HepG2 (cell line): ENCODE results near the gene ANKRD22. TPM values are rescaled to one million over a fixed set of nuclear protein-coding genes. Genes with fewer than 3 reads are reported as not detected.

Source experiments
- ATAC-seq: fragments of 200-7000 bp; cut with Tn5 transposase; 3 replicates; pipeline ENCODE4 v1.9.1; 2020; ENCODE audit warnings: mild to moderate bottlenecking, moderate library complexity
- BruUV-seq: library from RNA; stranded (reverse); fragments of 400-500 nt; replicated peaks from 2 replicates; lab custom pipeline; 2021; lab: Mats Ljungman, UMichigan
- CTCF ChIA-PET: fragments of 300-600 bp; formaldehyde crosslinking; extraction: SDS; loops from one replicate; lab custom pipeline; 2021; ENCODE audit warnings: low total read pairs, inconsistent platforms, low intra/inter-chr PET ratio; lab: Yijun Ruan, JAX
- POLR2A ChIA-PET: fragments of 350-600 bp; sonication (Branson Sonifier 250); formaldehyde crosslinking; loops from one replicate; lab custom pipeline; 2020; ENCODE audit warnings: antibody characterized with exemption, inconsistent platforms; lab: Yijun Ruan, JAX
- DNase-seq: peaks from one replicate; pipeline ENCODE4 v3.0.0-alpha.2; 2015; ENCODE audit warnings: low spot score
- FAIRE-seq: peaks from 3 replicates; lab custom pipeline; 2011; peaks lifted over from hg19 to GRCh38; lab: Jason Lieb, UNC
- H2AFZ ChIP-seq: one replicate; pipeline ENCODE4 v1.6.1; 2011; ENCODE audit warnings: low read length, inconsistent platforms
- H3K27ac ChIP-seq: fragments of 300-600 bp; 3 replicates; pipeline ENCODE4 v1.8.0; 2011; ENCODE audit warnings: mixed run types, mild to moderate bottlenecking, mixed read lengths, low read length, inconsistent platforms; ENCODE audit not compliant: insufficient read depth; ENCODE audit errors: extremely low read length
- H3K27me3 ChIP-seq, 2 experiments: fragments of 200-600 bp in 1 of 2; 2 replicates in 1 of 2; 3 replicates in 1 of 2; pipeline versions ENCODE4 v1.6.0 to v1.8.0; 2011; ENCODE audit warnings: low read length in 2 of 2, mild to moderate bottlenecking in 2 of 2, moderate library complexity in 2 of 2, inconsistent platforms in 1 of 2; ENCODE audit not compliant: insufficient read depth in 2 of 2, control insufficient read depth in 1 of 2
- H3K36me3 ChIP-seq, 2 experiments: fragments of 200-600 bp in 1 of 2; replicated peaks in 1 of 2; 2 replicates in 1 of 2; 3 replicates in 1 of 2; pipeline versions ENCODE4 v1.5.1 to v1.8.0; 2011; ENCODE audit warnings: low read length in 2 of 2, inconsistent platforms in 1 of 2; ENCODE audit not compliant: insufficient read depth in 2 of 2, control insufficient read depth in 1 of 2
- H3K4me1 ChIP-seq: 2 replicates; pipeline ENCODE4 v1.5.1; 2012; ENCODE audit warnings: low read length, inconsistent platforms; ENCODE audit not compliant: insufficient read depth
- H3K4me2 ChIP-seq: 2 replicates; pipeline ENCODE4 v1.6.0; 2011; ENCODE audit warnings: low read depth, low read length, inconsistent platforms
- H3K4me3 ChIP-seq, 3 experiments: fragments of 200-600 bp in 1 of 3; sonication (generic), shearing (Covaris generic) in 1 of 3; replicated peaks in 1 of 3; 2 replicates each; pipeline ENCODE4 v1.5.1; 2011 to 2016; ENCODE audit warnings: low read length in 3 of 3, inconsistent platforms in 2 of 3, low read depth in 2 of 3, mild to moderate bottlenecking in 2 of 3, control low read depth in 1 of 3, mixed read lengths in 1 of 3; ENCODE audit not compliant: insufficient read depth in 1 of 3
- H3K79me2 ChIP-seq: one replicate; pipeline ENCODE4 v1.6.1; 2011; ENCODE audit warnings: low read length, inconsistent platforms; ENCODE audit not compliant: insufficient read depth
- H3K9ac ChIP-seq: 2 replicates; pipeline ENCODE4 v1.6.0; 2011; ENCODE audit warnings: mild to moderate bottlenecking, low read depth, low read length, inconsistent platforms; ENCODE audit not compliant: insufficient read depth
- H3K9me3 ChIP-seq: 2 replicates; pipeline ENCODE4 v1.5.1; 2012; ENCODE audit warnings: mild to moderate bottlenecking, low read length
- H4K20me1 ChIP-seq: 2 replicates; pipeline ENCODE4 v1.6.0; 2011; ENCODE audit warnings: inconsistent platforms, mild to moderate bottlenecking, low read length, moderate library complexity; ENCODE audit not compliant: insufficient read depth
- BHLHE40 ChIP-seq: IDR thresholded peaks from 2 replicates; pipeline ENCODE4 v1.6.1; 2011; ENCODE audit warnings: low read length, improper control_type of control experiment
- NR2C2 ChIP-seq: sonication (generic); formaldehyde crosslinking; IDR thresholded peaks from 2 replicates; pipeline ENCODE4 v1.4.0; 2020; ENCODE audit warnings: missing genetic modification reagents, mild to moderate bottlenecking, moderate library complexity, borderline replicate concordance
- WGBS: methylation state at CpG from one replicate; pipeline ENCODE4 v1.1.6; 2017; ENCODE audit warnings: low lambda C conversion rate; 5-methylcytosine and 5-hydroxymethylcytosine counted together
- in situ Hi-C: cut with HindIII; loops from 2 replicates; pipeline ENCODE4 v1.10.0; 2017; ENCODE audit warnings: low pct_unique_long_range_greater_than_20kb; ENCODE audit not compliant: extremely low pct_ligation_motif_present
- intact Hi-C: fragments of 100-400 bp; cut with micrococcal nuclease; formaldehyde crosslinking; loops from one replicate; pipeline ENCODE4 v1.10.0; 2022; ENCODE audit not compliant: unreplicated experiment
- polyA plus RNA-seq, 8 experiments: library from polyadenylated mRNA; depleted of rRNA in 3 of 8; stranded (reverse) in 7 of 8; unstranded in 1 of 8; fragments of >200 nt; fragmentation: Illumina TruSeq in 4 of 8; extraction: Trizol in 4 of 8; gene quantifications; 2 replicates each; pipeline versions ENCODE4 v1.2.1 to v1.2.3, GENCODE V29; 2011 to 2016; ENCODE audit warnings: low read depth in 4 of 8, missing spikeins in 1 of 8, mixed read lengths in 1 of 8; ENCODE audit not compliant: insufficient read depth in 1 of 8
- total RNA-seq, 5 experiments: library from RNA; depleted of rRNA; stranded (reverse); fragments of >200 nt; fragmentation: Illumina TruSeq; extraction: Trizol; gene quantifications; 2 replicates each; pipeline ENCODE4 v1.2.3, GENCODE V29; 2016; ENCODE audit warnings: low read depth in 1 of 5
- TF ChIP-seq, protein P1 (sequence below): sonication (generic); formaldehyde crosslinking; IDR thresholded peaks from 2 replicates; pipeline ENCODE4 v1.4.0; 2020; ENCODE audit warnings: missing genetic modification reagents, borderline replicate concordance
- TF ChIP-seq, protein P2 (sequence below): sonication (generic); formaldehyde crosslinking; IDR thresholded peaks from 2 replicates; pipeline ENCODE4 v1.4.0; 2020; ENCODE audit warnings: missing genetic modification reagents
- TF ChIP-seq, protein P3 (sequence below): sonication (generic); formaldehyde crosslinking; IDR thresholded peaks from one replicate; pipeline ENCODE4 v1.5.1; 2020; ENCODE audit warnings: mild to moderate bottlenecking, missing genetic modification reagents; ENCODE audit errors: not compliant biosample characterization
- TF ChIP-seq, protein P4 (sequence below): sonication (generic); formaldehyde crosslinking; IDR thresholded peaks from 2 replicates; pipeline ENCODE4 v1.5.0; 2020; ENCODE audit warnings: mild to moderate bottlenecking, missing genetic modification reagents

The ANKRD22 gene
- total and polyA plus RNA-seq, 2 of the 13 experiments (the other 11 are each of a cell fraction or from before 2014, with no cell fraction given): not detected

DNA sequence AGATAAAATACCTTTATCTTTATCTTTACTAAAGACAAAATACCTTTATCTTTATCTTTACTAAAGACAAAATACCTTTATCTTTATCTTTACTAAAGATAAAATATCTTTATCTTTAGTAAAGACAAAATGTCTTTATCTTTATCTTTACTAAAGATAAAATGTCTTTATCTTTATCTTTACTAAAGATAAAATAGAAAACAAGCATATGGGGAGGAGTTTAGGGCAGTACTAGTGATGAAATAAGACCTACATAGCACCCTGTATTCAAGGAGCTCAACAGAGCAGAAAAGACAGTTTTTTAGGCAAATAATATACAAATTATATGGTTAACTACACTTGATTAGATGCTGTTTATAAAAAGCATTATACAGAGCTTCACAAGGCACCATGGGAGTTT, 19.3 kb downstream of the ANKRD22 start (continued):
- TF ChIP-seq, protein P1, sequence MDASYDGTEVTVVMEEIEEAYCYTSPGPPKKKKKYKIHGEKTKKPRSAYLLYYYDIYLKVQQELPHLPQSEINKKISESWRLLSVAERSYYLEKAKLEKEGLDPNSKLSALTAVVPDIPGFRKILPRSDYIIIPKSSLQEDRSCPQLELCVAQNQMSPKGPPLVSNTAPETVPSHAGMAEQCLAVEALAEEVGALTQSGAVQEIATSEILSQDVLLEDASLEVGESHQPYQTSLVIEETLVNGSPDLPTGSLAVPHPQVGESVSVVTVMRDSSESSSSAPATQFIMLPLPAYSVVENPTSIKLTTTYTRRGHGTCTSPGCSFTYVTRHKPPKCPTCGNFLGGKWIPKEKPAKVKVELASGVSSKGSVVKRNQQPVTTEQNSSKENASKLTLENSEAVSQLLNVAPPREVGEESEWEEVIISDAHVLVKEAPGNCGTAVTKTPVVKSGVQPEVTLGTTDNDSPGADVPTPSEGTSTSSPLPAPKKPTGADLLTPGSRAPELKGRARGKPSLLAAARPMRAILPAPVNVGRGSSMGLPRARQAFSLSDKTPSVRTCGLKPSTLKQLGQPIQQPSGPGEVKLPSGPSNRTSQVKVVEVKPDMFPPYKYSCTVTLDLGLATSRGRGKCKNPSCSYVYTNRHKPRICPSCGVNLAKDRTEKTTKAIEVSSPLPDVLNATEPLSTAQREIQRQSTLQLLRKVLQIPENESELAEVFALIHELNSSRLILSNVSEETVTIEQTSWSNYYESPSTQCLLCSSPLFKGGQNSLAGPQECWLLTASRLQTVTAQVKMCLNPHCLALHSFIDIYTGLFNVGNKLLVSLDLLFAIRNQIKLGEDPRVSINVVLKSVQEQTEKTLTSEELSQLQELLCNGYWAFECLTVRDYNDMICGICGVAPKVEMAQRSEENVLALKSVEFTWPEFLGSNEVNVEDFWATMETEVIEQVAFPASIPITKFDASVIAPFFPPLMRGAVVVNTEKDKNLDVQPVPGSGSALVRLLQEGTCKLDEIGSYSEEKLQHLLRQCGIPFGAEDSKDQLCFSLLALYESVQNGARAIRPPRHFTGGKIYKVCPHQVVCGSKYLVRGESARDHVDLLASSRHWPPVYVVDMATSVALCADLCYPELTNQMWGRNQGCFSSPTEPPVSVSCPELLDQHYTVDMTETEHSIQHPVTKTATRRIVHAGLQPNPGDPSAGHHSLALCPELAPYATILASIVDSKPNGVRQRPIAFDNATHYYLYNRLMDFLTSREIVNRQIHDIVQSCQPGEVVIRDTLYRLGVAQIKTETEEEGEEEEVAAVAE (CRISPR knock-in tag): no peak
- no peak for TF ChIP-seq BHLHE40
- TF ChIP-seq, protein P2, sequence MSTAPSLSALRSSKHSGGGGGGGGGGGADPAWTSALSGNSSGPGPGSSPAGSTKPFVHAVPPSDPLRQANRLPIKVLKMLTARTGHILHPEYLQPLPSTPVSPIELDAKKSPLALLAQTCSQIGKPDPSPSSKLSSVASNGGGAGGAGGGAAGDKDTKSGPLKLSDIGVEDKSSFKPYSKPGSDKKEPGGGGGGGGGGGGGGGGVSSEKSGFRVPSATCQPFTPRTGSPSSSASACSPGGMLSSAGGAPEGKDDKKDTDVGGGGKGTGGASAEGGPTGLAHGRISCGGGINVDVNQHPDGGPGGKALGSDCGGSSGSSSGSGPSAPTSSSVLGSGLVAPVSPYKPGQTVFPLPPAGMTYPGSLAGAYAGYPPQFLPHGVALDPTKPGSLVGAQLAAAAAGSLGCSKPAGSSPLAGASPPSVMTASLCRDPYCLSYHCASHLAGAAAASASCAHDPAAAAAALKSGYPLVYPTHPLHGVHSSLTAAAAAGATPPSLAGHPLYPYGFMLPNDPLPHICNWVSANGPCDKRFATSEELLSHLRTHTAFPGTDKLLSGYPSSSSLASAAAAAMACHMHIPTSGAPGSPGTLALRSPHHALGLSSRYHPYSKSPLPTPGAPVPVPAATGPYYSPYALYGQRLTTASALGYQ (CRISPR knock-in tag): no peak

DNA sequence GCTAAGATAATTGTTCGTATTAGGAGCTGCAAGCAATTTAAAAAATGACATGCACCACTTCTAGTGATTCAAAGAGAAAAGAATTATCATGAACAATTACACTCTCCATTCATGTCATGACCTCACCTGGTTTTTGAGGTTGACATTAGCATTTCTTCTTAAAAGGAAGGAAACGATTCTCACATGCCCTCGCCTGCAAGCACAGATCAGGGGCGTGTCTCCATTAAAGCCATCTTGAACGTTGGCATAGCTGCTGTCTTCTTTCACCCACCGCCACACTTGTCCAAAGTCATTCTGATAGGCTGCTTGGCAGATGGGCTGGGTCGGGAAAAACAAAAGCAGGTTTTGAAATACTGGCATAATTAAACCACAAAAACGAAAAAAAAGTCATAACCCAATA, 19.9 kb downstream of the ANKRD22 start:
- no peak overlapping the region for H3K4me2 ChIP-seq
- H2AFZ ChIP-seq: no peak overlapping the region
- H3K36me3 ChIP-seq: no peaks in the 10 kb centered on the region
- in situ Hi-C loops: loop anchor here (25.0 kb wide), 1 partner anchor 381 kb away; the partner anchor contains the start of gene CH25H
- no peaks in the 10 kb centered on the region for H3K79me2 ChIP-seq
- no peak overlapping the region for H3K9ac ChIP-seq
- BruUV-seq: no TSS peak
- no peak for DNase-seq
- H3K4me1 ChIP-seq: no peaks in the 10 kb centered on the region
- ATAC-seq: no peak
- no peaks in the 10 kb centered on the region for H3K9me3 ChIP-seq
- POLR2A ChIA-PET: no interaction called here
- FAIRE-seq: no peak
- intact Hi-C loops: no loop called here
- H3K4me3 ChIP-seq: no peak overlapping the region
- H3K27me3 ChIP-seq: no peaks in the 10 kb centered on the region
- 18% methylated on average over 8 of the region's 8 CpGs for WGBS
- CTCF ChIA-PET: no interaction called here
- no peak overlapping the region for H3K27ac ChIP-seq
- H4K20me1 ChIP-seq: no peaks in the 10 kb centered on the region
- TF ChIP-seq, protein P3, sequence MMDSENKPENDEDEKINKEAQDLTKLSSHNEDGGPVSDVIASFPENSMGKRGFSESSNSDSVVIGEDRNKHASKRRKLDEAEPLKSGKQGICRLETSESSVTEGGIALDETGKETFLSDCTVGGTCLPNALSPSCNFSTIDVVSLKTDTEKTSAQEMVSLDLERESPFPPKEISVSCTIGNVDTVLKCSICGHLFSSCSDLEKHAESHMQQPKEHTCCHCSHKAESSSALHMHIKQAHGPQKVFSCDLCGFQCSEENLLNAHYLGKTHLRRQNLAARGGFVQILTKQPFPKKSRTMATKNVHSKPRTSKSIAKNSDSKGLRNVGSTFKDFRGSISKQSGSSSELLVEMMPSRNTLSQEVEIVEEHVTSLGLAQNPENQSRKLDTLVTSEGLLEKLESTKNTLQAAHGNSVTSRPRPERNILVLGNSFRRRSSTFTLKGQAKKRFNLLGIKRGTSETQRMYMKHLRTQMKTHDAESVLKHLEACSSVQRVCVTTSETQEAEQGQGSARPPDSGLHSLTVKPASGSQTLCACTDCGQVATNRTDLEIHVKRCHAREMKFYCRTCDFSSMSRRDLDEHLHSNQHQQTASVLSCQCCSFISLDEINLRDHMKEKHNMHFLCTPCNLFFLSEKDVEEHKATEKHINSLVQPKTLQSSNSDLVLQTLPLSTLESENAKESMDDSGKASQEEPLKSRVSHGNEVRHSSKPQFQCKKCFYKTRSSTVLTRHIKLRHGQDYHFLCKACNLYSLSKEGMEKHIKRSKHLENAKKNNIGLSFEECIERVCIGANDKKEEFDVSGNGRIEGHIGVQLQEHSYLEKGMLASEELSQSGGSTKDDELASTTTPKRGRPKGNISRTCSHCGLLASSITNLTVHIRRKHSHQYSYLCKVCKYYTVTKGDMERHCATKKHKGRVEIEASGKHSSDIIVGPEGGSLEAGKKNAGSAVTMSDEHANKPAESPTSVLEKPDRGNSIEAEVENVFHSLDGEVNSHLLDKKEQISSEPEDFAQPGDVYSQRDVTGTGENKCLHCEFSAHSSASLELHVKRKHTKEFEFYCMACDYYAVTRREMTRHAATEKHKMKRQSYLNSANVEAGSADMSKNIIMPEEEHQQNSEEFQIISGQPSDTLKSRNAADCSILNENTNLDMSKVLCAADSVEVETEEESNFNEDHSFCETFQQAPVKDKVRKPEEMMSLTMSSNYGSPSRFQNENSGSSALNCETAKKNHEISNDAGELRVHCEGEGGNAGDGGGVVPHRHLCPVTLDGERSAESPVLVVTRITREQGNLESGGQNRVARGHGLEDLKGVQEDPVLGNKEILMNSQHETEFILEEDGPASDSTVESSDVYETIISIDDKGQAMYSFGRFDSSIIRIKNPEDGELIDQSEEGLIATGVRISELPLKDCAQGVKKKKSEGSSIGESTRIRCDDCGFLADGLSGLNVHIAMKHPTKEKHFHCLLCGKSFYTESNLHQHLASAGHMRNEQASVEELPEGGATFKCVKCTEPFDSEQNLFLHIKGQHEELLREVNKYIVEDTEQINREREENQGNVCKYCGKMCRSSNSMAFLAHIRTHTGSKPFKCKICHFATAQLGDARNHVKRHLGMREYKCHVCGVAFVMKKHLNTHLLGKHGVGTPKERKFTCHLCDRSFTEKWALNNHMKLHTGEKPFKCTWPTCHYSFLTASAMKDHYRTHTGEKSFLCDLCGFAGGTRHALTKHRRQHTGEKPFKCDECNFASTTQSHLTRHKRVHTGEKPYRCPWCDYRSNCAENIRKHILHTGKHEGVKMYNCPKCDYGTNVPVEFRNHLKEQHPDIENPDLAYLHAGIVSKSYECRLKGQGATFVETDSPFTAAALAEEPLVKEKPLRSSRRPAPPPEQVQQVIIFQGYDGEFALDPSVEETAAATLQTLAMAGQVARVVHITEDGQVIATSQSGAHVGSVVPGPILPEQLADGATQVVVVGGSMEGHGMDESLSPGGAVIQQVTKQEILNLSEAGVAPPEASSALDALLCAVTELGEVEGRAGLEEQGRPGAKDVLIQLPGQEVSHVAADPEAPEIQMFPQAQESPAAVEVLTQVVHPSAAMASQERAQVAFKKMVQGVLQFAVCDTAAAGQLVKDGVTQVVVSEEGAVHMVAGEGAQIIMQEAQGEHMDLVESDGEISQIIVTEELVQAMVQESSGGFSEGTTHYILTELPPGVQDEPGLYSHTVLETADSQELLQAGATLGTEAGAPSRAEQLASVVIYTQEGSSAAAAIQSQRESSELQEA (CRISPR knock-in tag): no peak
- no peak for TF ChIP-seq NR2C2
- TF ChIP-seq, protein P4, sequence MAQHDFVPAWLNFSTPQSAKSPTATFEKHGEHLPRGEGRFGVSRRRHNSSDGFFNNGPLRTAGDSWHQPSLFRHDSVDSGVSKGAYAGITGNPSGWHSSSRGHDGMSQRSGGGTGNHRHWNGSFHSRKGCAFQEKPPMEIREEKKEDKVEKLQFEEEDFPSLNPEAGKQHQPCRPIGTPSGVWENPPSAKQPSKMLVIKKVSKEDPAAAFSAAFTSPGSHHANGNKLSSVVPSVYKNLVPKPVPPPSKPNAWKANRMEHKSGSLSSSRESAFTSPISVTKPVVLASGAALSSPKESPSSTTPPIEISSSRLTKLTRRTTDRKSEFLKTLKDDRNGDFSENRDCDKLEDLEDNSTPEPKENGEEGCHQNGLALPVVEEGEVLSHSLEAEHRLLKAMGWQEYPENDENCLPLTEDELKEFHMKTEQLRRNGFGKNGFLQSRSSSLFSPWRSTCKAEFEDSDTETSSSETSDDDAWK (CRISPR knock-in tag): no peak
